ENCODE data around the gene XRN1.
"Not testable (repeated sequence)": the region's sequence is repeated elsewhere in the genome, so short reads cannot be mapped to it uniquely, and the experiment has no call there.

The XRN1 gene

DNA sequence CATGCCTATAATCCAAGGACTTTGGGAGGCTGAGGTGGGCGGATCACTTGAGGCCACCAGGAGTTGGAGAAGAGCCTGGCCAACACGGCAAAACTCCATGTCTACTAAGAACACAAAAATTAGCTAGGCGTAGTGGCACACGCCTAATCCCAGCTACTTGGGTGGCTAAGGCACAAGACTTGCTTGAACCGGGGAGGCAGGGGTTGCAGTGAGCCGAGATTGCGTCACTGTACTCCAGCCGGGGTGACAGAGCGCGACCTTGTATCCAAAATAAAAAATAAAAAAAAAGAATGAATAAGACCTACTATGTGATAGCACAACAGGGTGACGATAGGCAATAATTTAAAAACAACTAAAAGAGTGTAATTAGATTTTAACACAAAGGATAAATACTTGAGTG, 3.5 kb downstream of the XRN1 start:
- H4K20me1 ChIP-seq (ENCODE audit: control insufficient read depth, insufficient read depth, low read depth, low read length), result no peaks in the 10 kb centered on the region
- H3F3A ChIP-seq (ENCODE audit: control insufficient read depth, insufficient read depth), result peaks cover 6% of the 10 kb centered on the region; the same call in 1 of the 2 replicates
- peaks cover 25% of the 10 kb centered on the region for H3K4me1 ChIP-seq (ENCODE audit: control insufficient read depth, low read length)
- no peak overlapping the region for H3K27ac ChIP-seq (ENCODE audit: low read depth, low read length)
- H3K36me3 ChIP-seq (ENCODE audit: control insufficient read depth, low read length), result peaks cover 4% of the 10 kb centered on the region; the same call in 1 of the 2 replicates
- H3K9me2 ChIP-seq (replicated peaks; ENCODE audit: control insufficient read depth, low read length), result no peaks in the 10 kb centered on the region
- no peak overlapping the region for H3K4me2 ChIP-seq (ENCODE audit: low read length)
- H3K27me3 ChIP-seq (ENCODE audit: control insufficient read depth, low read length), result no peaks in the 10 kb centered on the region
- H3K9me3 ChIP-seq (ENCODE audit: control insufficient read depth, insufficient read depth, low read length), result no peaks in the 10 kb centered on the region
- H3K4me3 ChIP-seq (ENCODE audit: low read length), result no peak overlapping the region
- TF ChIP-seq EZH2phosphoT487 (IDR thresholded peaks at IDR 0.05; ENCODE audit: borderline replicate concordance, low read length), result no peak
- TF ChIP-seq, protein P1, sequence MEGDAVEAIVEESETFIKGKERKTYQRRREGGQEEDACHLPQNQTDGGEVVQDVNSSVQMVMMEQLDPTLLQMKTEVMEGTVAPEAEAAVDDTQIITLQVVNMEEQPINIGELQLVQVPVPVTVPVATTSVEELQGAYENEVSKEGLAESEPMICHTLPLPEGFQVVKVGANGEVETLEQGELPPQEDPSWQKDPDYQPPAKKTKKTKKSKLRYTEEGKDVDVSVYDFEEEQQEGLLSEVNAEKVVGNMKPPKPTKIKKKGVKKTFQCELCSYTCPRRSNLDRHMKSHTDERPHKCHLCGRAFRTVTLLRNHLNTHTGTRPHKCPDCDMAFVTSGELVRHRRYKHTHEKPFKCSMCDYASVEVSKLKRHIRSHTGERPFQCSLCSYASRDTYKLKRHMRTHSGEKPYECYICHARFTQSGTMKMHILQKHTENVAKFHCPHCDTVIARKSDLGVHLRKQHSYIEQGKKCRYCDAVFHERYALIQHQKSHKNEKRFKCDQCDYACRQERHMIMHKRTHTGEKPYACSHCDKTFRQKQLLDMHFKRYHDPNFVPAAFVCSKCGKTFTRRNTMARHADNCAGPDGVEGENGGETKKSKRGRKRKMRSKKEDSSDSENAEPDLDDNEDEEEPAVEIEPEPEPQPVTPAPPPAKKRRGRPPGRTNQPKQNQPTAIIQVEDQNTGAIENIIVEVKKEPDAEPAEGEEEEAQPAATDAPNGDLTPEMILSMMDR (IDR thresholded peaks at IDR 0.05; ENCODE audit: low read depth, low read length, poor library complexity, severe bottlenecking), result no peak
- peaks cover 65% of the 10 kb centered on the region for H3K79me2 ChIP-seq (ENCODE audit: control insufficient read depth, low read length)

DNA sequence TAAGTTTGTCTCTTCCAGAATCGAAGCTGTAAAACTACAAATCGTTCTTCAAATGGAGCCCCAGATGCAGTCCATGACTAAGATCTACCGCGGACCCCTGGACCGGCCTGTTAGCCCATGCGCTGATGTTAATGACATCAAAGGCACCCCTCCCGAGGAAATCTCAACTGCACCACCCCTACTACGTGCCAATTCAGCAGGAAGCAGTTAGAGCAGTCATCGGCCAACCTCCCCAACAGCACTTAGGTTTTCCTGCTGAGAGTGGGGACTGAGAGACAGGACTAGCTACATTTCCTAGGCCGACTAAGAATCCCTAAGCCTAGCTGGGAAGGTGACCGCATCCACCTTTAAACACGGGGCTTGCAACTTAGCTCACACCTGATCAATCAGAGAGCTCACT, 4.8 kb downstream of the XRN1 start:
- H3K27ac ChIP-seq (ENCODE audit: low read depth, low read length); H3K4me2 ChIP-seq (ENCODE audit: low read length); H3K9me3 ChIP-seq (ENCODE audit: control insufficient read depth, insufficient read depth, low read length); H3F3A ChIP-seq (ENCODE audit: control insufficient read depth, insufficient read depth); H3K36me3 ChIP-seq (ENCODE audit: control insufficient read depth, low read length); H4K20me1 ChIP-seq (ENCODE audit: control insufficient read depth, insufficient read depth, low read depth, low read length); H3K4me3 ChIP-seq (ENCODE audit: low read length); H3K27me3 ChIP-seq (ENCODE audit: control insufficient read depth, low read length); H3K9me2 ChIP-seq (replicated peaks; ENCODE audit: control insufficient read depth, low read length): not testable (repeated sequence)
- Histone ChIP-seq H3K4me1 (ENCODE audit: control insufficient read depth, low read length) (peaks cover 17% of the 10 kb centered on the region), H3K79me2 (ENCODE audit: control insufficient read depth, low read length) (peaks cover 69% of the 10 kb centered on the region)

GRCh38 chr3:142439499-142440220, 8.2 kb downstream of the XRN1 start:
- H3K79me2 ChIP-seq (ENCODE audit: control insufficient read depth, low read length), result peaks cover 63% of the 10 kb centered on the region
- H3K9me3 ChIP-seq (ENCODE audit: control insufficient read depth, insufficient read depth, low read length); H3F3A ChIP-seq (ENCODE audit: control insufficient read depth, insufficient read depth); H3K9me2 ChIP-seq (replicated peaks; ENCODE audit: control insufficient read depth, low read length); H4K20me1 ChIP-seq (ENCODE audit: control insufficient read depth, insufficient read depth, low read depth, low read length); H3K4me3 ChIP-seq (ENCODE audit: low read length); H3K36me3 ChIP-seq (ENCODE audit: control insufficient read depth, low read length); H3K4me1 ChIP-seq (ENCODE audit: control insufficient read depth, low read length); H3K27ac ChIP-seq (ENCODE audit: low read depth, low read length); H3K4me2 ChIP-seq (ENCODE audit: low read length); H3K27me3 ChIP-seq (ENCODE audit: control insufficient read depth, low read length): not testable (repeated sequence)

DNA sequence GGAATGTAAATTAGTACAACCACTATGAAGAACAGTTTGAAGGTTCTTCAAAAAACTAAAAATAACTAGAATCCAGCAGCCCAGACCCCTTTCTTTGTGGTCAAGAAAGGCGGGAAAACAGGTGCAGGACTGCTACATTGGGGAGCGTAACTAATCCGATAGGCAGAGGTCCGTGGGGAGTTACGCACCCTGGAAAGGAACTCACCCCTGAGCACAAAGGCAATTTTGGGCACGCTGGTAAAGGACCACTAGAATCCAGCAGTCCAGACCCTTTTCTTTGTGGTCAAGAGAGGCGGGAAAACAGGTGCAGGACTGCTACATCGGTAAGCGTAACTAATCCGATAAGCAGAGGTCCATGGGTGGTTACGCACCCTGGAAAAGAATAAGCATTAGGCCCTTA, 9.7 kb downstream of the XRN1 start:
- H3K27me3 ChIP-seq (ENCODE audit: control insufficient read depth, low read length); H3K27ac ChIP-seq (ENCODE audit: low read depth, low read length); H3K4me3 ChIP-seq (ENCODE audit: low read length); H3K4me1 ChIP-seq (ENCODE audit: control insufficient read depth, low read length); H3K9me3 ChIP-seq (ENCODE audit: control insufficient read depth, insufficient read depth, low read length); H3F3A ChIP-seq (ENCODE audit: control insufficient read depth, insufficient read depth); H3K4me2 ChIP-seq (ENCODE audit: low read length); H3K36me3 ChIP-seq (ENCODE audit: control insufficient read depth, low read length); H3K9me2 ChIP-seq (replicated peaks; ENCODE audit: control insufficient read depth, low read length); H4K20me1 ChIP-seq (ENCODE audit: control insufficient read depth, insufficient read depth, low read depth, low read length): not testable (repeated sequence)
- H3K79me2 ChIP-seq (ENCODE audit: control insufficient read depth, low read length), result peaks cover 50% of the 10 kb centered on the region

GRCh38 chr3:142436951-142437585, 10.8 kb downstream of the XRN1 start:
- Histone ChIP-seq H3K9me2 (replicated peaks; ENCODE audit: control insufficient read depth, low read length) (no peaks in the 10 kb centered on the region), H3K79me2 (ENCODE audit: control insufficient read depth, low read length) (peaks cover 44% of the 10 kb centered on the region), H4K20me1 (ENCODE audit: control insufficient read depth, insufficient read depth, low read depth, low read length) (no peaks in the 10 kb centered on the region), H3K4me2 (ENCODE audit: low read length) (no peak overlapping the region), H3K27me3 (ENCODE audit: control insufficient read depth, low read length) (no peaks in the 10 kb centered on the region), H3K9me3 (ENCODE audit: control insufficient read depth, insufficient read depth, low read length) (no peaks in the 10 kb centered on the region), H3K27ac (ENCODE audit: low read depth, low read length) (no peak overlapping the region), H3K36me3 (ENCODE audit: control insufficient read depth, low read length) (peaks cover 3% of the 10 kb centered on the region; the same call in 1 of the 2 replicates), H3K4me3 (ENCODE audit: low read length) (no peak overlapping the region), H3F3A (ENCODE audit: control insufficient read depth, insufficient read depth) (0 out of 2 replicates have a peak, but pooled peaks cover 3% of the 10 kb centered on the region), H3K4me1 (ENCODE audit: control insufficient read depth, low read length) (no peaks in the 10 kb centered on the region)
- TF ChIP-seq EZH2phosphoT487 (IDR thresholded peaks at IDR 0.05; ENCODE audit: borderline replicate concordance, low read length), result no peak
- TF ChIP-seq, protein P1 (IDR thresholded peaks at IDR 0.05; ENCODE audit: low read depth, low read length, poor library complexity, severe bottlenecking), result no peak

Measured in DOHH2 (cell line).